Activated naive CD8-positive, alpha-beta T cell treated with anti-CD3 and anti-CD28 coated beads, Interleukin-2, amount 10 ng/mL, durations not matched to agents 7 days and 5 days (primary cell): ENCODE data around the gene FHIT. TPM values are rescaled to one million over a fixed set of nuclear protein-coding genes. Genes with fewer than 3 reads are reported as not detected.

Source experiments
- ATAC-seq: fragments of 150-1000 bp; cut with Tn5 transposase; one replicate; pipeline ENCODE4 v1.10.0; 2021; ENCODE audit warnings: low read depth, moderate library complexity
- POLR2A ChIA-PET: fragments of 350-600 bp; sonication (Branson Sonifier 250); formaldehyde crosslinking; loops from one replicate; lab custom pipeline; 2021; ENCODE audit warnings: antibody characterized with exemption; lab: Charles Lee
- DNase-seq: peaks from one replicate; pipeline ENCODE4 v3.0.0; 2021
- H3K27ac Mint-ChIP-seq: one replicate; pipeline ENCODE4 v1.8.0; 2022; ENCODE audit warnings: mild to moderate bottlenecking, mixed read lengths
- H3K27me3 Mint-ChIP-seq: one replicate; pipeline ENCODE4 v1.8.0; 2022; ENCODE audit warnings: mild to moderate bottlenecking, moderate library complexity, mixed read lengths
- H3K36me3 Mint-ChIP-seq: one replicate; pipeline ENCODE4 v1.8.0; 2021; ENCODE audit warnings: mild to moderate bottlenecking, mixed read lengths
- H3K4me1 Mint-ChIP-seq: one replicate; pipeline ENCODE4 v1.8.0; 2021; ENCODE audit warnings: mixed read lengths
- H3K4me3 Mint-ChIP-seq: one replicate; pipeline ENCODE4 v1.8.0; 2022; ENCODE audit warnings: mild to moderate bottlenecking, moderate library complexity, mixed read lengths
- H3K9me3 Mint-ChIP-seq: one replicate; pipeline ENCODE4 v1.8.0; 2021; ENCODE audit warnings: mixed read lengths
- total RNA-seq, 2 experiments: library from RNA; stranded (reverse); gene quantifications; one replicate each; pipeline ENCODE4 v1.2.3, GENCODE V29; 2021

Gene FHIT
- total RNA-seq, 2 experiments from 2014 or later = 3.7 to 5.8 TPM

DNA sequence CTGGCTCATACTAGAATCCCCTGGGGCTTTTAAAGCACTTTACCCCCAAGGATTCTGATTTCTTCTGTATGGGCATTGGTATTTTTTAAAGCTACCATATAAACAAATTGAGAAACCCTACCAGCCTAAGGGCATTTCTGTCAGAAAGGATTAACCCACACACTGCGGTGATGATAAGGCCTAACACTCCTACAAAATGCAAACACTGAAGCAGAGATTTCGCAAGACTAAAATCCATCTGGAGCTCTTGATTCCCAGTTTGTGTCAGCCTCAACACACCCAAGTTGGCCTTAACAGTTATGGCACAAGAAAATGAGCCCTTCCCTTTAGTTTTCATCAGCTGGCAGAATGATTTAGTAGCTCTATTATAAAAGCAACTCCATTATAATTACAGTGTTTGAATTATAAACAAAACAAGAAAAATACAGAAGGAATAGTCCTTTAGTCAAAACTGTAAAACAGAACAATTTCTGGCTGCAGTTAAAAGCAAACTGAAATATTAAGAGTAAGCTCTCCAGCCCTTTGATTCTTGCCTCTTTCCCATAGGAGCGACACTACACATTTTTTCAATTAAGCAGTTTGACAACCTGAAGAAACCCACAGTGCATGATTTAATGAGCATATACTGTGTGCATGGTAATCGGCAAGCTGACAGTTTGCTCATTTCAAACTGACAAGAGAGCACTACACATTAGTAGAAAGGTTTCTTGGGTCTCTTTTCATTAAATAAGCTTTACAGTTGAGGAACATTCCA lies 441.2 kb downstream of the FHIT start:
- Mint-ChIP-seq H3K27me3 (no peaks in the 10 kb centered on the region), H3K36me3 (no peaks in the 10 kb centered on the region), H3K4me1 (no peaks in the 10 kb centered on the region), H3K27ac (no peak overlapping the region), H3K9me3 (no peaks in the 10 kb centered on the region), H3K4me3 (no peak overlapping the region)
- ATAC-seq = no peak
- POLR2A ChIA-PET = no interaction called here
- no peak for DNase-seq

- H3K4me3 Mint-ChIP-seq = no peak overlapping the region
- no peaks in the 10 kb centered on the region for H3K36me3 Mint-ChIP-seq
- POLR2A ChIA-PET = no interaction called here
- no peak for ATAC-seq
- no peaks in the 10 kb centered on the region for H3K4me1 Mint-ChIP-seq
- peaks cover 5% of the 10 kb centered on the region for H3K9me3 Mint-ChIP-seq
- no peaks in the 10 kb centered on the region for H3K27me3 Mint-ChIP-seq
- no peak overlapping the region for H3K27ac Mint-ChIP-seq
- DNase-seq = no peak
Measured at GRCh38 chr3:60803216-60804173, 447.8 kb downstream of the FHIT start.

DNA sequence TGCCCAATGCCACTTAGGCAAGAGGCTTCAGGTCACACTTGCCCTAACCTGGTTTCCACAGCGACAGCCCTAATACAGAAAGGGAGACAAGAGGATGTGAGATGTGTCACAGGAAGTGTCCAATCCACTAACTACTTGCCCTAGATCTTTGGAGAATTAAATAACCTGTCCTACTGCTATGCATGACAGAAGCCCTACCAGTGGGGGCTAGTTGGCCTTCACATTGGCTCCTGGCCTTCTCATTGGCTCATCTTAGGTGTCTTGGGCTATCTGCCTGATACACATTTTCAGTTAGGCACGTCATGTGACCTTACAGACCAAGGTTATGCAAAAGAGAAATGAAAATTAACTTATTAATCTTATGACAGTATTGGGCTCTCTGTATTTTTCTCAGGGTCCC lies 449.9 kb downstream of the FHIT start:
- Mint-ChIP-seq H3K36me3 (peaks cover 2% of the 10 kb centered on the region), H3K27me3 (no peaks in the 10 kb centered on the region), H3K4me1 (no peaks in the 10 kb centered on the region), H3K27ac (no peak overlapping the region), H3K4me3 (no peak overlapping the region), H3K9me3 (peaks cover 5% of the 10 kb centered on the region)
- POLR2A ChIA-PET = no interaction called here
- DNase-seq (no peak), ATAC-seq (no peak)

- ATAC-seq = no peak
- Mint-ChIP-seq H3K36me3 (peaks cover 2% of the 10 kb centered on the region), H3K27me3 (no peaks in the 10 kb centered on the region), H3K27ac (no peak overlapping the region), H3K9me3 (peaks cover 6% of the 10 kb centered on the region), H3K4me3 (no peak overlapping the region), H3K4me1 (no peaks in the 10 kb centered on the region)
- no peak for DNase-seq
- POLR2A ChIA-PET = no interaction called here
Measured at GRCh38 chr3:60798456-60798855, 452.8 kb downstream of the FHIT start.

DNA sequence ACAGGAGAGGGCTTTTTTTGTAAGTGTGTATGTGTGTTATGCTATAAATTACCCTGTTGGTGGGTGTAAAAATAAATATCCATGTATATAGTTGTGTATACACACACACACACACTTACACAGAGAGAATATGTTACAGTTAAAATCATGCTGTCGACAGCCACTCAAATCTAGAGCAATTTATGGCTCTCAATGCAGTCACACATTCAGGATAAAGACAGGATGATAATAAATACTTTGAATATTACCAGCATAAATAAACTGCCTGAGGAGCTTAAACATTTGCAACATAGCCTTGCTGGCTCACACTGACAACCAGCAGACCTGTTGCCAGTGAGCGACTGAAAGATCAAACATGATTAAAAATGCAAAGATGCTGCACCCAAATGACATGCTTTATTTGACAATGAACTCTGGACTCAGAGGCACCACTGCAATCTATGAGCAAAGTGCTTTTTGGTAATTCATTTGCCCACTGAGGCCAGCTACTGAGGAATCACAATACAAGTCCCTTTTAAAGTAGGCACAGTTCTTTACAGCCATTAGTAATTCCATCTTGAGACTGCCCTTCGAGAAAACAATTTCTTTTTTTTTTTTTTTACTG lies 458.9 kb downstream of the FHIT start:
- POLR2A ChIA-PET = no interaction called here
- H3K9me3 Mint-ChIP-seq = peaks cover 1% of the 10 kb centered on the region
- no peak overlapping the region for H3K4me3 Mint-ChIP-seq
- ATAC-seq (no peak), DNase-seq (no peak)
- H3K27ac Mint-ChIP-seq = no peak overlapping the region
- peaks cover 5% of the 10 kb centered on the region for H3K4me1 Mint-ChIP-seq
- peaks cover 2% of the 10 kb centered on the region for H3K36me3 Mint-ChIP-seq
- no peaks in the 10 kb centered on the region for H3K27me3 Mint-ChIP-seq

DNA sequence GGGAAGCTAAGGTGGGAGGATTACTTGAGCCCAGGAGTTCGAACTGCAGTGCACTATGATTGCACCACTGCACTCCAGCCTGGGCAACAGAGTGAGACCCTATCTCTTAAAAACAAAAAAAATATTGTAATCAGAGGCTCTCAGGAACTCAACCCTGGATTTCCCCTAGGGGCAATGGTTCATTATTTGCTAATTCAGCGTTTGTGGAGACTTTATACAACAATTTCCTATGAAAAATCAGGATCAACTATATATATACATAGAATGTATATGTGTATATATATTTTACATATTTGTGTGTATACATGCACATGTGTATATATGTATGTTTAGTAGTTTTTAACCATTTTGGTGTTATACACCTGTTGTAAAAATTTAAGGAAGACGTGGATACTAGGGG lies 463.1 kb downstream of the FHIT start:
- Mint-ChIP-seq H3K4me1 (peaks cover 5% of the 10 kb centered on the region), H3K27me3 (no peaks in the 10 kb centered on the region), H3K9me3 (peaks cover under 1% of the 10 kb centered on the region), H3K27ac (no peak overlapping the region), H3K4me3 (no peak overlapping the region), H3K36me3 (no peaks in the 10 kb centered on the region)
- ATAC-seq (no peak), DNase-seq (no peak)
- POLR2A ChIA-PET = no interaction called here

DNA sequence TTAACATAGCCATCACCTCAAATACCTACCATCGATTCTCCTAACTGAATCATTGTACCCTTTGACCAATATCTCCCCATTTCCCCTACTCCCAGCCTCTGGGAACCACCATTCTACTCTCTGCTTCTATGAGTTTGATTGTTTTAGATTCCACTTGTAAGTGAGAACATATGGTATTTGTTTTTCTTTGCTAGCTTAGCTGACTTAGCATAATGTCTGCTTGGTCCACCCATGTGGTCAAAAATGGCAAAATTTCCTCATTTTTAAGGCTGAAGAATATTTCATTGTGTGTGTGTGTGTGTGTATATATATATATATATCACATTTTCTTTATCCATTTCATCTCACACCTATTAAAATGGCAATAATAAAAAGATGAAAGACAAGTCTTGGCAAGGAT lies 469.3 kb downstream of the FHIT start:
- Mint-ChIP-seq H3K9me3 (peaks cover 9% of the 10 kb centered on the region), H3K4me1 (no peaks in the 10 kb centered on the region), H3K36me3 (no peaks in the 10 kb centered on the region), H3K4me3 (no peak overlapping the region), H3K27me3 (no peaks in the 10 kb centered on the region), H3K27ac (no peak overlapping the region)
- ATAC-seq (no peak), DNase-seq (no peak)
- POLR2A ChIA-PET = no interaction called here

DNA sequence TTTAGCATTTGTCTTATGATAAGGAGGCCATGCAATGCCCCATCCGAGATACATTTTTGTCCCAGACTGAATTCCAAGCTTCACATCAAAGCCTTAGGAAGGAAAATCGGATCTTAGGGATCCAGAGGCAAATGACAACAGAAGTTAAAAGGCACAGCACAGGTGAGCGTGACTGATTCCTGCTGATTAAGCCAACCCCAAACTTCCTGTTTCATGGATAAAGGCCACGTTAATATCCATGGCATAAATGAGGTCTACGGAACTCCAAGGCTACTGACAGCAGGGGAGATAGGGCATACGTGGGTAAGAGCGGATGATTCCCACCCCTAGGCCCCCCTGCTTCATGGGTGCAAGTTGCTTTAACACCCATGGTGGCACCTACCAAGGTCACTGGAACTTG lies 471.6 kb downstream of the FHIT start:
- no peak overlapping the region for H3K27ac Mint-ChIP-seq
- ATAC-seq = no peak

DNA sequence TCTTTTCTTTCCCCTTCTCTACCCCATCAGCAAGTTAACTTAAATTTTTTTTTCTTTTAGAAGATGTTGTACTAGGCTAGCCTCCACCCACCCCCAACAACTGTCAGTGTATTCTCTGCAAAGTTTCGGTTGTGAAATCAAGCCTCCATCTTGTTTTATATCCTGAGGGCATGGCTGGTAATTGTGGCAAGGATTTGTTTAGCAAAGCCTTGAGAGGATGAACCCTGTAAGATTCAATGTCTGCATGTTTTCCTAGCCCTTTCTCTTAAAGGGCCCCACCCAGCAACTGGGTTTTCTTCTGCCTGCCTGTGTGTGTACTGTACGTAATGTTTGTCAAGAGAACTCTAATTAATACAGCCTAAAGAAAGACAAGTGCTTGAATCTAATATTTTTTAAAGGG lies 475.3 kb downstream of the FHIT start:
- no peaks in the 10 kb centered on the region for H3K4me1 Mint-ChIP-seq
- H3K27ac Mint-ChIP-seq = no peak overlapping the region
- no peaks in the 10 kb centered on the region for H3K27me3 Mint-ChIP-seq
- DNase-seq = no peak
- ATAC-seq = no peak
- H3K4me3 Mint-ChIP-seq = no peak overlapping the region
- H3K9me3 Mint-ChIP-seq = peaks cover 6% of the 10 kb centered on the region
- no peaks in the 10 kb centered on the region for H3K36me3 Mint-ChIP-seq
- POLR2A ChIA-PET = no interaction called here

More for the DNA sequence above, 471.6 kb downstream of the FHIT start:
- Mint-ChIP-seq H3K27me3 (no peaks in the 10 kb centered on the region), H3K9me3 (peaks cover 13% of the 10 kb centered on the region), H3K4me3 (no peak overlapping the region), H3K36me3 (no peaks in the 10 kb centered on the region), H3K4me1 (no peaks in the 10 kb centered on the region)
- POLR2A ChIA-PET = no interaction called here
- no peak for DNase-seq

- H3K27ac Mint-ChIP-seq = no peak overlapping the region
- no peaks in the 10 kb centered on the region for H3K36me3 Mint-ChIP-seq
- H3K4me3 Mint-ChIP-seq = no peak overlapping the region
- ATAC-seq (no peak), DNase-seq (no peak)
- POLR2A ChIA-PET = no interaction called here
- H3K4me1 Mint-ChIP-seq = no peaks in the 10 kb centered on the region
- peaks cover 6% of the 10 kb centered on the region for H3K9me3 Mint-ChIP-seq
- no peaks in the 10 kb centered on the region for H3K27me3 Mint-ChIP-seq
Measured at GRCh38 chr3:60774617-60775016, 476.6 kb downstream of the FHIT start.

- H3K9me3 Mint-ChIP-seq = peaks cover 6% of the 10 kb centered on the region
- H3K36me3 Mint-ChIP-seq = no peaks in the 10 kb centered on the region
- no peaks in the 10 kb centered on the region for H3K4me1 Mint-ChIP-seq
- POLR2A ChIA-PET = no interaction called here
- H3K27me3 Mint-ChIP-seq = no peaks in the 10 kb centered on the region
- no peak for ATAC-seq
- DNase-seq = no peak
- no peak overlapping the region for H3K27ac Mint-ChIP-seq
- no peak overlapping the region for H3K4me3 Mint-ChIP-seq
Measured at GRCh38 chr3:60772584-60772983, 478.7 kb downstream of the FHIT start.

DNA sequence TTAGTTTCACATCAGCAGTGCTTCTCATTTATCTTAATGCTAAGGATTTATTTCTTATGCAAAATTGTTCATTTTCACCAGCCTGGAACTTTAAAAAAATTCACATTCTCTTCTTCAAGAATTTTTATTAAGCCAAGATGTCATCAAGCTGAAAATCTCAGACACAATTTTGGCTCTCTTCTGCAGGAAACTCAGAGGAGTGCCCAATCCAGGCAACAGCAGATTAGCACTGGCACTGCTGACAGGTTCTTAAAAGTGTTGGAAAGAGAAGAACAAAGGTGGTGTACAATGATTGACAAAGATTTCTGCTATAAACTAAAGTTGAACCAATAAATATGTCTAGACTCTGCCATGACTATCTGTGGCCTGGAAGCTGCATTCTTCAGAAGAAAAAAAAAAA lies 479.5 kb downstream of the FHIT start:
- no peaks in the 10 kb centered on the region for H3K36me3 Mint-ChIP-seq
- H3K9me3 Mint-ChIP-seq = peaks cover 4% of the 10 kb centered on the region

GRCh38 chr3:60770532-60770931 lies 480.7 kb downstream of the FHIT start:
- POLR2A ChIA-PET = no interaction called here
- ATAC-seq (no peak), DNase-seq (no peak)
- no peak overlapping the region for H3K4me3 Mint-ChIP-seq
- peaks cover under 1% of the 10 kb centered on the region for H3K9me3 Mint-ChIP-seq
- H3K27ac Mint-ChIP-seq = no peak overlapping the region
- no peaks in the 10 kb centered on the region for H3K4me1 Mint-ChIP-seq
- no peaks in the 10 kb centered on the region for H3K36me3 Mint-ChIP-seq
- no peaks in the 10 kb centered on the region for H3K27me3 Mint-ChIP-seq

More for the DNA sequence above, 479.5 kb downstream of the FHIT start:
- no peak for DNase-seq
- H3K4me3 Mint-ChIP-seq = no peak overlapping the region
- no peak overlapping the region for H3K27ac Mint-ChIP-seq
- no peaks in the 10 kb centered on the region for H3K27me3 Mint-ChIP-seq
- H3K4me1 Mint-ChIP-seq = no peaks in the 10 kb centered on the region
- ATAC-seq = no peak
- POLR2A ChIA-PET = no interaction called here
